CD4-positive, alpha-beta memory T cell (primary cell): ENCODE data around the gene ATXN3L. TPM values are rescaled to one million over a fixed set of nuclear protein-coding genes. Genes with fewer than 3 reads are reported as not detected.

Source experiments
- CTCF ChIA-PET: fragments of 350-600 bp; sonication (Branson Sonifier 250); formaldehyde crosslinking; loops from one replicate; lab custom pipeline; 2021; ENCODE audit warnings: inconsistent platforms; ENCODE audit not compliant: partially characterized antibody; lab: Charles Lee
- POLR2A ChIA-PET: fragments of 350-600 bp; sonication (Branson Sonifier 250); formaldehyde crosslinking; loops from one replicate; lab custom pipeline; 2021; ENCODE audit not compliant: partially characterized antibody; lab: Charles Lee
- DNase-seq, 5 donors: peaks; one replicate each; pipeline versions ENCODE4 v3.0.0 to v3.0.0-alpha.2; 2020 to 2022; ENCODE audit warnings: mixed read lengths in 1 of 5
- H3K27ac ChIP-seq: one replicate; pipeline ENCODE4 v1.7.0; 2013; ENCODE audit warnings: low read depth, low read length
- H3K27me3 ChIP-seq: 2 replicates; pipeline ENCODE4 v1.7.0; 2013; ENCODE audit warnings: mild to moderate bottlenecking, low read length, moderate library complexity; ENCODE audit not compliant: insufficient read depth
- H3K36me3 ChIP-seq: 2 replicates; pipeline ENCODE4 v1.7.0; 2013; ENCODE audit warnings: mild to moderate bottlenecking, low read length, moderate library complexity; ENCODE audit not compliant: insufficient read depth
- H3K4me1 ChIP-seq: 2 replicates; pipeline ENCODE4 v1.7.0; 2013; ENCODE audit warnings: mild to moderate bottlenecking, low read length, moderate library complexity; ENCODE audit not compliant: insufficient read depth
- H3K4me3 ChIP-seq, 2 donors: one replicate each; pipeline ENCODE4 v1.7.0; 2013; ENCODE audit warnings: low read length in 2 of 2, mild to moderate bottlenecking in 1 of 2
- H3K9me3 ChIP-seq, 2 donors: one replicate each; pipeline ENCODE4 v1.7.0; 2013; ENCODE audit warnings: low read length in 2 of 2, control low read depth in 1 of 2; ENCODE audit not compliant: control insufficient read depth in 1 of 2
- H3K27ac Mint-ChIP-seq, 7 donors: one replicate each; pipeline ENCODE4 v1.8.0; 2020 to 2021; ENCODE audit warnings: mixed read lengths in 7 of 7, mild to moderate bottlenecking in 6 of 7, inconsistent platforms in 3 of 7, moderate library complexity in 3 of 7
- H3K27me3 Mint-ChIP-seq, 2 donors: one replicate each; pipeline ENCODE4 v1.8.0; 2020 to 2021; ENCODE audit warnings: mixed read lengths in 2 of 2
- H3K36me3 Mint-ChIP-seq, 2 donors: one replicate each; pipeline ENCODE4 v1.8.0; 2020 to 2021; ENCODE audit warnings: mixed read lengths in 2 of 2, inconsistent platforms in 1 of 2, mild to moderate bottlenecking in 1 of 2
- H3K4me1 Mint-ChIP-seq, 4 donors: one replicate each; pipeline ENCODE4 v1.8.0; 2020 to 2021; ENCODE audit warnings: mixed read lengths in 4 of 4, mild to moderate bottlenecking in 1 of 4
- H3K4me3 Mint-ChIP-seq, 8 donors: one replicate each; pipeline ENCODE4 v1.8.0; 2020 to 2021; ENCODE audit warnings: mixed read lengths in 8 of 8, mild to moderate bottlenecking in 7 of 8, moderate library complexity in 6 of 8, inconsistent platforms in 3 of 8
- H3K9me3 Mint-ChIP-seq, 8 donors: one replicate each; pipeline ENCODE4 v1.8.0; 2020 to 2021; ENCODE audit warnings: mixed read lengths in 8 of 8, mild to moderate bottlenecking in 5 of 8, inconsistent platforms in 3 of 8, moderate library complexity in 1 of 8
- intact Hi-C: fragments of 100-400 bp; cut with micrococcal nuclease; formaldehyde crosslinking; loops from one replicate; pipeline ENCODE4 v1.15.1; 2023
- polyA plus RNA-seq, 2 donors: library from polyadenylated mRNA; unstranded; fragments of 300-500 nt; fragmentation: Illumina TruSeq; gene quantifications; one replicate each; pipeline ENCODE4 v1.2.3, GENCODE V29; 2021
- total RNA-seq, 2 experiments: library from RNA; stranded (reverse); gene quantifications; one replicate each; pipeline ENCODE4 v1.2.3, GENCODE V29; 2021

Gene ATXN3L
- total and polyA plus RNA-seq, 4 experiments from 2014 or later, result not detected

GRCh38 chrX:13283512-13283911, 36.3 kb downstream of the ATXN3L start:
- no peaks in the 10 kb centered on the region for H3K9me3 ChIP-seq
- H3K27ac ChIP-seq, result no peak overlapping the region
- Mint-ChIP-seq H3K4me3 (no peak overlapping the region), H3K4me1 (no peaks in the 10 kb centered on the region), H3K36me3 (peaks cover 0 to 4% of the 10 kb centered on the region in 2 donors), H3K27me3 (no peaks in the 10 kb centered on the region), H3K9me3 (peaks cover 0 to 10% (median 4%) of the 10 kb centered on the region in 8 donors), H3K27ac (no peak overlapping the region)
- H3K4me1 ChIP-seq, result no peaks in the 10 kb centered on the region
- intact Hi-C loops, result no loop called here
- CTCF ChIA-PET, result no interaction called here
- no peak overlapping the region for H3K4me3 ChIP-seq
- H3K36me3 ChIP-seq, result no peaks in the 10 kb centered on the region
- H3K27me3 ChIP-seq, result no peaks in the 10 kb centered on the region
- no peak for DNase-seq
- POLR2A ChIA-PET, result no interaction called here

DNA sequence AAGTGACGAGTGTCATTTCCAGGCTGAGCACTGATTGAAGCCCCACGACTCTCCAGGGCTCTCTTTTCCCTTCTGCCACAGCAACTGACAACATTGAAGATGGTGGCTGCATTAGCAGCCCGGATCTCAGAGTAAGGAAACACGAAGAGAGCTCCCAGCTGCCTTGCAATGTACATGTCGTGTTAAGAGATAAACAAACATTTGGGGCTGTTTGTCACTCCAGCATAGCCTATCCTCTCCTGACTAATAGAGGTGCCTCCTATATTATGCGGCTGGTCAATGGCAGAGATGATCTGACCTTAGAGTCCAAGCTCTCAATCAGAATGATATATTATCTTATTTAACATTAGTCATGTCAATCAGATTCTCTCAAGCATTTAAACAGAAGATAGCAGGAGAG, 38.6 kb downstream of the ATXN3L start:
- Histone ChIP-seq H3K36me3 (no peaks in the 10 kb centered on the region), H3K4me1 (no peaks in the 10 kb centered on the region), H3K27me3 (no peaks in the 10 kb centered on the region), H3K4me3 (no peak overlapping the region), H3K9me3 (no peaks in the 10 kb centered on the region), H3K27ac (no peak overlapping the region)
- DNase-seq, result no peak
- ChIA-PET POLR2A (no interaction called here), CTCF (no interaction called here)
- Mint-ChIP-seq H3K9me3 (peaks cover 0 to 10% (median 4%) of the 10 kb centered on the region in 8 donors), H3K27me3 (no peaks in the 10 kb centered on the region), H3K36me3 (peaks cover 0 to 4% of the 10 kb centered on the region in 2 donors), H3K4me1 (no peaks in the 10 kb centered on the region), H3K27ac (no peak overlapping the region), H3K4me3 (no peak overlapping the region)
- intact Hi-C loops, result no loop called here

- CTCF ChIA-PET, result no interaction called here
Observed at GRCh38 chrX:13279279-13280018, 40.4 kb downstream of the ATXN3L start.

GRCh38 chrX:13277539-13277938, 42.3 kb downstream of the ATXN3L start:
- H3K36me3 ChIP-seq, result no peaks in the 10 kb centered on the region
- H3K9me3 ChIP-seq, result no peaks in the 10 kb centered on the region
- H3K27ac Mint-ChIP-seq, result no peak overlapping the region
- intact Hi-C loops, result no loop called here
- ChIA-PET CTCF (no interaction called here), POLR2A (interaction anchor here (0.6 kb wide), 1 partner anchor 462 kb away, joined by 4 read pairs; no protein-coding TSS in a partner anchor)
- H3K27me3 ChIP-seq, result no peaks in the 10 kb centered on the region
- H3K4me1 Mint-ChIP-seq, result no peaks in the 10 kb centered on the region
- H3K4me3 Mint-ChIP-seq, result no peak overlapping the region
- H3K9me3 Mint-ChIP-seq, result no peaks in the 10 kb centered on the region
- no peaks in the 10 kb centered on the region for H3K4me1 ChIP-seq
- no peak overlapping the region for H3K27ac ChIP-seq
- DNase-seq, result no peak
- no peaks in the 10 kb centered on the region for H3K36me3 Mint-ChIP-seq
- no peak overlapping the region for H3K4me3 ChIP-seq
- H3K27me3 Mint-ChIP-seq, result no peaks in the 10 kb centered on the region

More at GRCh38 chrX:13279279-13280018, 40.4 kb downstream of the ATXN3L start:
- Histone ChIP-seq H3K4me3 (no peak overlapping the region), H3K27ac (no peak overlapping the region), H3K27me3 (no peaks in the 10 kb centered on the region), H3K9me3 (no peaks in the 10 kb centered on the region), H3K4me1 (no peaks in the 10 kb centered on the region), H3K36me3 (no peaks in the 10 kb centered on the region)
- Mint-ChIP-seq H3K36me3 (no peaks in the 10 kb centered on the region), H3K4me3 (no peak overlapping the region), H3K9me3 (peaks cover 0 to 1% (median 0%) of the 10 kb centered on the region in 8 donors), H3K27me3 (no peaks in the 10 kb centered on the region), H3K4me1 (no peaks in the 10 kb centered on the region), H3K27ac (no peak overlapping the region)
- intact Hi-C loops, result no loop called here
- POLR2A ChIA-PET, result no interaction called here
- DNase-seq, result no peak

DNA sequence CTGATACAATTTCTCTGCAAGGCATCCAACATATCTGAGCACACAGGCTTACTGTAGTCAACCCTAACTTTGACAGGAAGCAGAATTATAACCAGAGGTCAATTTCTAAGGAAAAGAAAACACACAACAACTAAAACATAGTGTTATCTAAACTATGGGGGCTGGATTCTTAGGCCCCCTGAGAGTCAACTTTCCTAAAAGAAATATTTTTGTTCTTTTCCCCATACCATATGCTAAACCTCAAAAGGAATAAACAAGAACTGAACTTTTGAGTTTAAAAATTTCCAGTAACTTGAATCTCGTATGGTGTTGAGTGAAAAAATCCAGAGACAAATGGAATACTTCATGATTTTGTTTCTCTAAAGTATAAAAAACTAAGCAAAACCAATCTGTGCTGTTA, 42.9 kb downstream of the ATXN3L start:
- Mint-ChIP-seq H3K27ac (peak overlapping the region in 1 of 7 donors; percentile 26), H3K9me3 (peaks cover 0 to 1% (median 0%) of the 10 kb centered on the region in 8 donors), H3K27me3 (no peaks in the 10 kb centered on the region), H3K4me1 (no peaks in the 10 kb centered on the region), H3K36me3 (no peaks in the 10 kb centered on the region), H3K4me3 (no peak overlapping the region)
- ChIA-PET CTCF (no interaction called here), POLR2A (no interaction called here)
- H3K9me3 ChIP-seq, result no peaks in the 10 kb centered on the region
- H3K4me3 ChIP-seq, result no peak overlapping the region
- intact Hi-C loops, result no loop called here
- H3K27me3 ChIP-seq, result no peaks in the 10 kb centered on the region
- no peak for DNase-seq
- no peaks in the 10 kb centered on the region for H3K4me1 ChIP-seq
- H3K36me3 ChIP-seq, result no peaks in the 10 kb centered on the region
- H3K27ac ChIP-seq, result no peak overlapping the region

DNA sequence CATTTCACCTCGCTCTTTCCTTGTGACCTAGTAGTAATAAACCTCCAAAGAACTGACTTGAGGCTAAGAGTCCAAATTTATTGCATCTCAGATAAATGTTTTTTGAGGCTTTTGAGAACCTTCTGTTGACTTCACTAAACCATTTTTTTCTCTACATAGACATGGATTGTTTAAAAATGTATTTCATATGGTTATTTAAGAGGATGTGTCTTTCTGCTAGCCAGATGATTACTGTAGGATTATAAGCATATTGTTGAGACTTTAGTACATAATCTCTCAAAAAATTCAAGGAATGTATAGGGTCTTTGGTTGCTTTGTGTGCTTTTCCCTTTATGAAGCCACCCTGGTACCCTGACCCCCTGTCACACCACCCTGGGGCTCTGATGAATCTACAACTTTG, 44.8 kb downstream of the ATXN3L start:
- intact Hi-C loops, result no loop called here
- Histone ChIP-seq H3K27me3 (no peaks in the 10 kb centered on the region), H3K9me3 (no peaks in the 10 kb centered on the region), H3K36me3 (no peaks in the 10 kb centered on the region), H3K4me3 (no peak overlapping the region), H3K27ac (no peak overlapping the region), H3K4me1 (no peaks in the 10 kb centered on the region)
- POLR2A ChIA-PET, result no interaction called here
- CTCF ChIA-PET, result no interaction called here
- DNase-seq, result no peak
- no peak overlapping the region for H3K4me3 Mint-ChIP-seq
- no peak overlapping the region for H3K27ac Mint-ChIP-seq
- H3K36me3 Mint-ChIP-seq, result no peaks in the 10 kb centered on the region
- peaks cover 0 to 1% (median 0%) of the 10 kb centered on the region in 8 donors for H3K9me3 Mint-ChIP-seq
- H3K27me3 Mint-ChIP-seq, result no peaks in the 10 kb centered on the region
- no peaks in the 10 kb centered on the region for H3K4me1 Mint-ChIP-seq

GRCh38 chrX:13272426-13272825, 47.4 kb downstream of the ATXN3L start:
- Histone ChIP-seq H3K36me3 (no peaks in the 10 kb centered on the region), H3K9me3 (no peaks in the 10 kb centered on the region), H3K4me3 (no peak overlapping the region), H3K27me3 (no peaks in the 10 kb centered on the region), H3K4me1 (no peaks in the 10 kb centered on the region), H3K27ac (no peak overlapping the region)
- H3K27me3 Mint-ChIP-seq, result no peaks in the 10 kb centered on the region
- ChIA-PET POLR2A (no interaction called here), CTCF (no interaction called here)
- H3K9me3 Mint-ChIP-seq, result peaks cover 0 to 1% (median 0%) of the 10 kb centered on the region in 8 donors
- no peaks in the 10 kb centered on the region for H3K36me3 Mint-ChIP-seq
- no peak overlapping the region for H3K27ac Mint-ChIP-seq
- no peaks in the 10 kb centered on the region for H3K4me1 Mint-ChIP-seq
- H3K4me3 Mint-ChIP-seq, result no peak overlapping the region
- DNase-seq, result no peak
- intact Hi-C loops, result no loop called here
